HG03108 (cell line): Measurements from ENCODE around the gene NAV3.

Source experiments
- ATAC-seq: cut with Tn5 transposase; IDR thresholded peaks from one replicate; pipeline ENCODE4 v1.9.1; 2021; ENCODE audit warnings: moderate library complexity; ENCODE audit not compliant: unreplicated experiment

NAV3 gene, protein sequence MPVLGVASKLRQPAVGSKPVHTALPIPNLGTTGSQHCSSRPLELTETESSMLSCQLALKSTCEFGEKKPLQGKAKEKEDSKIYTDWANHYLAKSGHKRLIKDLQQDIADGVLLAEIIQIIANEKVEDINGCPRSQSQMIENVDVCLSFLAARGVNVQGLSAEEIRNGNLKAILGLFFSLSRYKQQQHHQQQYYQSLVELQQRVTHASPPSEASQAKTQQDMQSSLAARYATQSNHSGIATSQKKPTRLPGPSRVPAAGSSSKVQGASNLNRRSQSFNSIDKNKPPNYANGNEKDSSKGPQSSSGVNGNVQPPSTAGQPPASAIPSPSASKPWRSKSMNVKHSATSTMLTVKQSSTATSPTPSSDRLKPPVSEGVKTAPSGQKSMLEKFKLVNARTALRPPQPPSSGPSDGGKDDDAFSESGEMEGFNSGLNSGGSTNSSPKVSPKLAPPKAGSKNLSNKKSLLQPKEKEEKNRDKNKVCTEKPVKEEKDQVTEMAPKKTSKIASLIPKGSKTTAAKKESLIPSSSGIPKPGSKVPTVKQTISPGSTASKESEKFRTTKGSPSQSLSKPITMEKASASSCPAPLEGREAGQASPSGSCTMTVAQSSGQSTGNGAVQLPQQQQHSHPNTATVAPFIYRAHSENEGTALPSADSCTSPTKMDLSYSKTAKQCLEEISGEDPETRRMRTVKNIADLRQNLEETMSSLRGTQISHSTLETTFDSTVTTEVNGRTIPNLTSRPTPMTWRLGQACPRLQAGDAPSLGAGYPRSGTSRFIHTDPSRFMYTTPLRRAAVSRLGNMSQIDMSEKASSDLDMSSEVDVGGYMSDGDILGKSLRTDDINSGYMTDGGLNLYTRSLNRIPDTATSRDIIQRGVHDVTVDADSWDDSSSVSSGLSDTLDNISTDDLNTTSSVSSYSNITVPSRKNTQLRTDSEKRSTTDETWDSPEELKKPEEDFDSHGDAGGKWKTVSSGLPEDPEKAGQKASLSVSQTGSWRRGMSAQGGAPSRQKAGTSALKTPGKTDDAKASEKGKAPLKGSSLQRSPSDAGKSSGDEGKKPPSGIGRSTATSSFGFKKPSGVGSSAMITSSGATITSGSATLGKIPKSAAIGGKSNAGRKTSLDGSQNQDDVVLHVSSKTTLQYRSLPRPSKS (N-terminal part only)

DNA sequence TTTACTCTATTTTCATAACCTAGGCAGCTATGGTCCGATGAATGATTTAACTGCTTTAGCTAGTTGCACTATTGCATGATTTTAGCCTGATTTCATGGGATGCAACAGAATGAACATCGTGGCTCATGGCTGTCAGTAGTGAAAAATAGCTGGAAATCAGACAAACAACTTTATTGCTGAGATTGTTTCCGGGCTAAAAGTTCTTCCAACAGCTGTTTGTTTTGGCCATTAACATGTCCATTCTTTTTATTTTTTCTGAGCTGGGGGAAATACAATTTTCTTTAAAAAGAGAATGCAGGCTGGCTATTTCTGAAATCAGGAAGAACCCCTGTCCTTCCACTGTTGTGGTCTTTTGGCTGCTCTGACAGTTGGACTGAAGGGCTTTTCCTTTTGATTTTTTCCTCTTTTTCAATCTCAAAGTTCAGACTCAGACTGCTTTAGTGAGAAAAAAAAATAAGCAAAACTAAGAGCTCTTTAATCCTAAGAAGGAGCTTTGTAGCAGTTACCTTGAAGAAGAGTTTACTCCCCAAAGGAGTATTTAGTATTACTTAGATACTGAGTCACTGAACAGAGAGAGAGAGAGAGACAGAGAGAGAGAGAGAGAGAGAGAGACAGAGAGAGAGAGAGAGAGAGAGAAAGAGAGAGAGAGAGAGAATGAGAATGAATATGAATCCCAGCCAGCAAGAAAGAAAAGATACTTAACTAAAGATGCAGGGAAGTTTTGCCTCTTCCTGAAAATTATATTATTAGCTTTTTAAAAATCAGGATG lies at the start of gene NAV3:
NAV3 (plus strand) TSS at position 312 of the 769 bp plus-strand sequence. CDS start 568 bp downstream, outside the sequence.
- ATAC-seq, result no peak

DNA sequence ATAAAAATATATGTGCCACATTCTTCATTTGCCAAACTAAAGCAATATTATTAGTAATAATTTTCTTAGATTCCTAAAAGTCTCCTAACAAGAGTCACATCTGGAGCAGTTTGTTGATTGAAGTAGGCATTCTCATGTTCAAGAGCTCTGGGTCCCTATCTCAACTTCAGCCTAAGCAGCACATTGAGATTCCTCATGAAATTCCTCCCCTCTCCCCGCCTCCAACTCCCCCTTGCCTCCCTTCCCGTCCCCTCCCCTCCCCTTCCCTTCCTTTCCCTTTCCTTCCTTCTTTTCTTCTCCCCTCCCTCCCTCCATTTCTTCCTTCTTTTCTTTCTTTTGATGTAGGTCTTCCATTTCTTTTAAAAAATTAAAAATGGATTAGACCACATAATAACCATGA lies 48.7 kb upstream of the NAV3 start:
- no peak for ATAC-seq

DNA sequence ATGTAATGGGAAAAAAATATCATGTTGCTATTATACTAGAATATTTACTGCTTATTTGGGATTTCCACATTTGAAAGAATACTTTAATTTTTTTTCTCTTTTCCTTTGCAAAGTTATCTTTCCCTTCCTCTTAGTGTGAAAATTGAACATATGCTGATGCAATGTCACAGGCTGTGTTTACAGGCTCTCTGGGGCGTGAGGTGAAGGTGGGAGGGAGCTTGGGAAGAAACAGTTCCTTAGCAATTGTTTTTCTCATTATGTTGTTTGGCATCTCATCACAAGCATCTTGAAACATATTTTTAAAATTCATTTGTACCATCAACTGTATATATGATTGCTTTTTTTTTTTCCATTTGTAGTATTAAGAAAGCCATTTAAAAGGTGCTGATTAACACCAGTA lies 47.9 kb upstream of the NAV3 start:
- ATAC-seq, result no peak

DNA sequence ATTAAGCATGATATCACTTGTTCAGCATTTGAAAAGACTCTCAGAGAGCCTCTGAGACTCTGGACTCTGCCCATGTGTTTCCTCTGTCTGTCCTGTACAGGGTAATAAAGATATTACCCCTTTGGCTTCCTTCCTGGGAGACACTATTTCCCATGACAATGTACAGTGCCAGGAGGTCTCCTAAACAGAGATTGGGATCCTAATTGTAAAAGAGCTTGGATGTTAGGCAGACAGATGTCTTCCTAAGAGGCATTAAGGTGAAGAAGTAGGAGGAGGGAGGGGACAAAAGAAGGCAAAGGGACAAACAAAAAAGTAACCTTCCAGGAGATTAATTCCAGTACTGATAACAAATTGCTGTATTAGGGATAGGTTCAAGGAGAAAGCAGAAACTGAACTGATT lies 45.5 kb upstream of the NAV3 start:
- no peak for ATAC-seq

DNA sequence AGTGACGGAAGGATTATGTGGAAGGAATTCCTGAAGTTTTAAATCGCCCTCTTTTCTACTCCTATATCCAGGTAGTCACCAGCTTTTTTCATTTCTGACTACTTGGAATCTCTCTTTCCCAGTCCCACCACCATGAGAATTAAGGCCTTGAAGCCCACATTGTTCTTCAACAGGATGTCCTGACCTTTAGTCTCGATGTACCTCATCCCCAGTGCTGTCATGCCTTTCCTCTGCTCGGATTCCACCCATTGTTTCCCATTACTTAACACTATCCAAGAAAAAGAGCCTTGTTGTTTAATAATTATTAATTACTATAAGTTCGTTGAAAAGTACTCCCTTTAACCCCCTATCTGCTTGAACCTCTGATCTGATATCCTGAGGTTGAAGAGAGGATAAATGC lies 44.0 kb upstream of the NAV3 start:
- no peak for ATAC-seq

DNA sequence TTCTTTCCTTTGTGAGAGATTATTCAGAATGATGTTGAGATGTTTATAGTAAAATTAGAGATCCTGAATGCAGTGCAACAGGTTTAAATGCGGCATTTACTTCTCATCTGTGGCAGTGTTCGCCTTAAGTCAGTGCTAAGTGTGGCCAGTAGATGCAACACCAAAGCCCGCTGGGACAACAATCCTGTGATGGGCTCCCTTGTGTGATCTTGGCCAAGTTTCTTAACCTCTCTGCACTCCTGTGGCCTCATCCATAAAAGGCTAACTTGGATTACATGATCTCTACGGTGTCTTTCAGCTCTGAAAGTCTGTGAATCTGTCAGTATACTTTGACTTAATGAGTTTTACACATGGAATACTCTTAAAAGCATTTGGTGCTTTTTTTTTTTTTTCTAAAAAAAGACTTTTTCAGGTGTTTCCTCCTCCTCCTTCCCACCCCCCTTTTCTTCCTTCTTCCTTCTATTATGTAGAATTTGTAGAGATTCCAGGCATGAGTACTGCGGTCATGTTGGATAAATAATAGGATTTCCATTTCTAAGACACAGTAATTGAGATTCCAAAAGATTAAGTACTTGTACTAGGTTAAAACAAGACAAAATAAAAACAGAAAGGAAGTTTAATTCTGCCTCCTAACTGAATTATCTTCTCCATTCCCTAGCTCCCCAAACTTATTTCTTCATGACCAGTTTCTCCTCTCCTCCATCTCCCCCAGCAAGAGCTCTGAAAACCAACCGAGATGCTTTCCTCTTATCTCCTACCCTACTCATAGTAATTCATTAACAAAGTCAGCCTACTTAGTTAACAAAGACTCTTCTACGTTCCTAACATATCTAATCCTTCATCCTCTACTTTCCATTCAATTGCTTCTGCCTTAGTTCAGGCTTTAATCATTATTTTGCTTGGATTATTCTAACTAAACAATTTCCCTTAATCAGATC lies 42.2 kb upstream of the NAV3 start:
- no peak for ATAC-seq

DNA sequence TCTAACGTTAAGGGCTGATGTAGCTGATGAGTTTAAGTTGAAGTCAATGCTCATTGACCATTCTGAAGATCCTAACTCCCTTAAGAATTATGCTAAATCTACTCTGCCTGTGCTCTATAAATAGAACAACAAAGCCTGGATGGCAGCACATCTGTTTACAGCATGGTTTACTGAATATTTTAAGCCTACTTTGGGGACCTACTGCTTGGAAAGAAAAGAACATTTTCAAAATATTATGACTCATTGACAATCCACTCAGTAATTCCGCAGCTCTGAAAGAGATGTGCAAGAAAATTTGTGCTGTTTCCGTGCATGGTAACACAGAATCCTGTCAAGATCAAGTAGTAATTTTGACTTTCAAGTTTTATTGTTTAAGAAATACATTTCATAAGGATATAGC lies 35.0 kb upstream of the NAV3 start:
- no peak for ATAC-seq

DNA sequence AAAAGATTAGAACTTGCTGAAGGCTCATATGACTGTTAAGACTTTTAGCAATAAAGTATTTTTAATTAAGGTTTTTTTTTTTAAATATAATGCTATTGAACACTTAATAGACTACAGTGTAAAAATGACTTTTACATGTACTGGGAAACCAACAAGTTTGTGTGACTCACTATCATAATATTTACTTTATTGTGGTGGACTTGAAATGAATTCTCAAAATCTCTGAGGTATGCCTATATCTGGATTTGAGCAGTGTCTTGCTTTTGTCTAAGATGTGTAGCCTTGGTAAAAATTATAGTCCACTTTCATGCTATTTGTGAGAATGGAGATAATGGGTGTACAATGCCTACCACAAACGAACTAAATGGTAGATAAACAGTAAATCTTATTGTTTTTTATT lies 33.9 kb upstream of the NAV3 start:
- ATAC-seq, result no peak

DNA sequence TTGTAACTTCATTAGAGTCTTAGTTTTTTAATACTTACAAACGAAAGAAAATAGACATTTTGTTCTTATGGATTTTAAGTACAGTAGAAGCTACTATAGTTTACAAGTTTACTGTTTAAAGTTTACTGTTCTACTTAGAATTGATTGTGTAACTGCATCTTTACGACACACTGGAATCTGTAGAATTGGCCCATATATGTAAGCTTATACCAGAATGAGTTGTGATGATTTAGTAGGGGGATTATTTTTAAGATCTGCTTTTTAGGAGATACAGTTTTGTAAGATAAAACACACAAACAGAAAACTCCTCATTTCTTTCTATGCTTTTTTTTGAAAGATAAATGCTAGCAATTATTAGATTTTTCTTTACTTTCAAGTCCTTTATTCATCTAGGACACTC lies 30.2 kb upstream of the NAV3 start:
- ATAC-seq, result no peak

DNA sequence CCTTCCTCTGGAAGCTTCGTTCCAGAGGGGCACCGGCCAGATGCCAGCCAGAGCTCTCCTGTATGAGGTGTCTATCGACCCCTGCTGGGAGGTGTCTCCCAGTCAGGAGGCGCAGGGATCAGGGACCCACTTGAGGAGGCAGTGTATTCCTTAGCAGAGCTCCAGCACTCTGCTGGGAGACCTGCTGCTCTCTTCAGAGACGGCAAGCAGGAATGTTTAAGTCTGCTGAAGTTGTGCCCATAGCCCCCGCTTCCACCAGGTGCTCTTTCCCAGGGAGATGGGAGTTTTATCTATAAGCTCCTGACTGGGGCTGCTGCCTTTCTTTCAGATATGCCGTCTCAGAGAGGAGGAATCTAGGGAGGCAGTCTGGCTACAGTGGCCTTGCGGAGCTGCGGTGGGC lies 22.2 kb upstream of the NAV3 start:
- ATAC-seq, result no peak

DNA sequence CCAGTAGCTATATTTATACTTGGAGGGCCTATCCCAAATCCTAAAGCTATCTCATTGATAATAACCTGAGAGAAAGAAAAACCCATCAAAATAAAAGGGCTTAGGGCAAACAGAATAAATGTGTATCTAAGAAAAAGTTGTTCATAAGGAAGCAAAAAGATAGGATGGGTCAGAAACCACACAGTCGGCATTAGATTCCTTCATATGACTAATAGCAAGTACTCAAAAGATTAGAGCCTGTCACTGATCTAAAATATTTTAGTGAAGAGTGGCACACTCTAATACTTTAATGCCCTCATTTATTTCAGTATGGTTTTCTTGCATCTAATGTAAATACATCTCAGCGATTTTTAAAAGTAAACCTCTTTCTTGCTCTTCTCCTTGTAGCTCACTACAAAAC lies 17.1 kb upstream of the NAV3 start:
- no peak for ATAC-seq

DNA sequence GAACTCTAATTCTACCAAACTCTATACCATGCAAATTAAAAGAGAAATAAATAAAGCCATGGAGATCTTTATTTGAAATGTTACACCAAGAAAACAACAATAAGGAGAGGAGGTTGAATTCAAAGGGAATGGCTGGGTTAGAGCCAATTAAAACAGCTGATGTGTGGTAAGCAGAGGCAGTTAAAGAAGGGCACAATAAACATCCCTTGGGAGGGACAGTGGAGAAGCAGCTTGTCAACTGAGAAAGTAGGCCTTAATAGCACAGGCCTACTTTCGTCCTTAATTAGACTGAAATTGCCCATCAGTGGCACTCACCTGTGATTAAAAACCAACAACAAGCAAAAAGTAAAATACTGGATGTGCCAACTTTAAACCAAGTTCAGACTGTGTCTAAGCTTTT lies 16.3 kb upstream of the NAV3 start:
- ATAC-seq, result no peak

DNA sequence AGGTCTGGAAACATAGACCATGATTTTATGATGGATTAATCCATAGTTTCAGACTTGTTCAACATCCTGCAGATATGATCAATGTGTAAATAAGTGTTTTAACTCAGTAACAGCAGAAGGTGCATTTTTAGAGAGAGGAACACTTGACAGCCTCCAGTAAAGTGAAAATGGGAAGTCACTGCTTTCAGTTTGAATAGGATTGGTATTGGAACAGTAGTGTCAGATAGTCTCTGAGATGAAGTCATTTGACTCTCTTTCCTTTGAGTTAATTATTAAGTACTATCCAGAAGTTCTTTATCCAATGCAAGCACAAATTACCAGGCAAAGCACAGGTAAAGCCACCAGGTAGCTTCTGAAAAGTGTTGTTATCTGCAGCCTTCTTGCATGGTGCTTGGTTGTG lies 14.5 kb upstream of the NAV3 start:
- peak; percentile 74 for ATAC-seq

DNA sequence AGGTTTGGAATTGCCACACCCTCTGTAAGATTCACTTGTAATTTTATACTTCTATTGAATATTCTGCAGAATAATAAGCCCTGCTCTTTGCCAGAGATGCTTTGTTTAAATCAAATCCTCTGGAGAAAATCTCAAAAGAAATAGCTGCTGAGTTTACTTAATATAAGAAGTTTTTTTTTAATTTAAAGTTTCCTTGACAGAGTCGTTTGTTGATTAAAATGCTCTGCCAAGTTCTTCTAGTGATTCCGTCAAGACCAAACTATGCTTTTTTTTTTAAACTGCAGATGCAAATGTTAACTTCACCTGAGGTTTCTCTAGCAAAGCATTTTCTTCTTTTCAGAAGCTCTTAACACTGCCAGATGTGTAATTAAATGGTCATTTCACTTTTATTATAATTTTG lies 13.4 kb upstream of the NAV3 start:
- ATAC-seq, result no peak

DNA sequence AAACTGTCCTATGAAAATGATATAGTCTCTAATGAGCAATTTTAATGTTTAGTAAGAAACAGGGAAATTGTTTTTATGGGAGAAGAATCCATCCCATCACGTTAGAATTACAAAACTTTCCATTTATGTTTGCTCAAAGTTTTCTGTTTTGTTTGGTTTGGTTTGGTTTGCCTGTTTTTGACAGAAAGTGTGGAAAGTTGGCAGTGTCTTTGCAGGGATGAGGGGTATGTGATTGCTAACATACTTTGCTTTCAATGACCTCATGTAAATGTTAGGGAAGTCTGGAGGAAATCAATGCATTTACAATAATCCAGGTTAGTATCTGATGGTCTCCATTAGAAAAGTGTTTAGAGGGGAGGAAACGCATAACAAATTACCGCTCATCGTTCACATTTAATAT lies 12.3 kb upstream of the NAV3 start:
- ATAC-seq, result no peak

DNA sequence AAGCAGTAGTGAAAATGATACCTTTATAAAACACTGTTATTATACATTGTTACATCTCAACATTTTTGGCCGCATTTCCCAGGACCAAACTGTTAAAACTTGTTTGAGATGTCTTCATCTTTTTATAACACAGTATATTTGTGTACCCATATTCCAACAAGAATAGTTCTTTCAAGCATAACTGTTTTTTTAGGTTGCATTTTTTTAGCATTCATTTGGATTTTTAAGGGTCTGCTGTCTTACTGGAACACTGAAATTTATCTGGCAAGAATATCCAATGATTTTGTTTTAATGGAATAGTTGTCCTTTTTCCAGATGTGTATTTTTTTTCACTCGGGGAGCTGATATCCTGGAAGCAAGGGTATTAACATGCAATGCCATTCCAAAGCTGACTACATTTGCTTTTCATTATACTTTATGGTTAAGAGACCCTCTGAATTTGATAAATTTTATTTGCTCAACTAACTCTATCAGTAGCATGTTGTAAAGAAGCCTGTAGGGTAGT lies 8.9 kb upstream of the NAV3 start:
- ATAC-seq, result no peak

DNA sequence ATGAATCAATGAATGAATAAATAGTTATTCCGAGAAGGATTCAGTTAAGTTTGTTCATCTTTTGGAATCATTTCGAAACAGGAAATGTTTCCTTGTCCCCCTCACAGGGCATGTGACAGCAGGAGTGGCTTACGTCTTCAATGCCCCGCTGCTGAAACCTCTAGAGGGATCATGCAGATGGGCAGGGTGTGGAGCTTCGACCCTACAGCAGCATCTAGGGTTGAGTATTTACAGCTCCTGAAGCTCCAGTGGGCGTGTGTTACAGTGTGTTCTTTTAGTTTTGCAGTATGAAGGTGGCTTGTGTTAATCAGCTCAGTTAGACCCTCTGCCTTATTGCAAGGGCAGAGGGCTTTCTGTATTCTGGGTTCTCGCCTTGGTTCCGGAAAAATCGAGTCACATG lies 2.6 kb downstream of the NAV3 start:
- ATAC-seq, result no peak

DNA sequence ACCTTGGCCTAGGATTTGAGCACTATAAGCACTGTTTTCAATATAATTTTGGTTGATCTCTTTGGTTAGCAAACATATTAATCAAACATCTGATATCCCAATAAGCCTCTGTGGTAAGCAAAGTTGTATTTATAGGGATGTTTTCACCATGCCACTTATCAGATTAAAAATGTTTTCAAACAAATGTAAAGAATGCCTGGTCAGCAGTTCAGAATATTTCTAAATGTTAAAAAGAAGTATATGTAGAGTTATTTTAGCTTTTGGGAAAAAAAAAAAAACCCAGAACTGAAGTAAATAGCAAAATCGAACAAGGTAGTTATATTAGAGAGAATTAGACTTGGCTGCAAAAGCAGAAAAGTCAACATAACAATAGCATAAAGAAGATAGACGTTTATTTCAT lies 3.9 kb downstream of the NAV3 start:
- no peak for ATAC-seq

DNA sequence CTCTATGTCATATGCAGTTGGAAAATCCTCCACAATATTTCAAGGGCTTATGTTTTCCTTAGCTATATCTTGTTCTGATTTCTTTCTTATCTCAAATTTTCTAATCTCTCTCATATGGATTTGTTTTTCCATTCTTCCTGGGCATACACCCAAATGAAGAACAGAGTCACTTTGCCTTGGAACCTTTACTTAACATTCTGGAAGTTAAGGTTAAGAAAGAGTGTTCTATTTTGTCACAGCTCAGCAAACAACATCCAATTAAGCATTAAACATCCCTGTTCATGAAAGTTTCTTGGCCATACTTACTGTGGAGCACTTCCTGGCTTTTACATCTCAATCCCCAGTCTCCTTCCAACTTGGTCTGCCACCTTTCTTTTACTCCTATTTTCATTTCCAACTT lies 5.3 kb downstream of the NAV3 start:
- no peak for ATAC-seq

DNA sequence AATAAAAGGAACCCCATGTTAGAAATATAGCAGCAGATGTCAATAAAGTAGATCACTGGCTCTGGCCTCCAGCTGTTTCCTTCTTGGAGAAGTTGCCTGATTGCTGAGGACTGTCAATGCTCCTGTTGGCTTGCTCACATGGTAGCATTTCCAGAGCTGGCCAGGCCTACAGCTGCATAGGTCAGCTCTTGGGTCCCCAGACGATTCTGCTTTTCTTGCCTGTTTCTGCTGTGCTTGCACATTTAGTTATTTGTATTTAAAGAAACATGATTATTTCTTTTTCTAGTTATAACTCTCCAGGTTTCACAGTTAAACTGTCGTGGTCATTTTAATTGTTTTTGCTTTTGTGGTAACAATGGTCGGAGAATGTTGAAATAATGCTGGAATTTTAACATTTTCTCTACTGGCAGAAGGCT lies 7.2 kb downstream of the NAV3 start:
- no peak for ATAC-seq
